OCI-LY1 (cell line): Measurements from ENCODE around the gene SEMA6B.

Source experiments
- EZH2 ChIP-seq: fragments of 200-600 bp; sonication (generic), shearing (Covaris generic); IDR thresholded peaks from 2 replicates; pipeline ENCODE4 v1.8.0; 2017; ENCODE audit warnings: borderline replicate concordance, mixed run types, mild to moderate bottlenecking, antibody characterized with exemption, low read length, moderate library complexity, mixed read lengths
- TF ChIP-seq, protein P1 (sequence below): fragments of 200-600 bp; sonication (generic), shearing (Covaris generic); IDR thresholded peaks from 2 replicates; pipeline ENCODE4 v1.5.1; 2017; ENCODE audit warnings: mild to moderate bottlenecking, antibody characterized with exemption, low read length, moderate library complexity, mixed read lengths

GRCh38 chr19:4525563-4526002 lies 33.9 kb downstream of the SEMA6B start:
- TF ChIP-seq, protein P1, sequence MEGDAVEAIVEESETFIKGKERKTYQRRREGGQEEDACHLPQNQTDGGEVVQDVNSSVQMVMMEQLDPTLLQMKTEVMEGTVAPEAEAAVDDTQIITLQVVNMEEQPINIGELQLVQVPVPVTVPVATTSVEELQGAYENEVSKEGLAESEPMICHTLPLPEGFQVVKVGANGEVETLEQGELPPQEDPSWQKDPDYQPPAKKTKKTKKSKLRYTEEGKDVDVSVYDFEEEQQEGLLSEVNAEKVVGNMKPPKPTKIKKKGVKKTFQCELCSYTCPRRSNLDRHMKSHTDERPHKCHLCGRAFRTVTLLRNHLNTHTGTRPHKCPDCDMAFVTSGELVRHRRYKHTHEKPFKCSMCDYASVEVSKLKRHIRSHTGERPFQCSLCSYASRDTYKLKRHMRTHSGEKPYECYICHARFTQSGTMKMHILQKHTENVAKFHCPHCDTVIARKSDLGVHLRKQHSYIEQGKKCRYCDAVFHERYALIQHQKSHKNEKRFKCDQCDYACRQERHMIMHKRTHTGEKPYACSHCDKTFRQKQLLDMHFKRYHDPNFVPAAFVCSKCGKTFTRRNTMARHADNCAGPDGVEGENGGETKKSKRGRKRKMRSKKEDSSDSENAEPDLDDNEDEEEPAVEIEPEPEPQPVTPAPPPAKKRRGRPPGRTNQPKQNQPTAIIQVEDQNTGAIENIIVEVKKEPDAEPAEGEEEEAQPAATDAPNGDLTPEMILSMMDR = no peak
- no peak for TF ChIP-seq EZH2
